T47D (cell line): ENCODE measurements around the gene HSP90B1.

Experiments used
- DNase-seq, 2 experiments: peaks; one replicate each; pipeline versions ENCODE4 v3.0.0 to v3.0.0-alpha.2; 2011 to 2012; ENCODE audit warnings: low read depth in 1 of 2, low spot score in 1 of 2
- JUND ChIP-seq: IDR thresholded peaks from 2 replicates; pipeline ENCODE4 v1.6.1; 2012; ENCODE audit warnings: low read depth
- in situ Hi-C: cut with HindIII; loops from 2 replicates; pipeline ENCODE4 v1.10.0; 2016; ENCODE audit warnings: low sequenced_read_pairs, low pct_unique_long_range_greater_than_20kb

HSP90B1 gene

DNA sequence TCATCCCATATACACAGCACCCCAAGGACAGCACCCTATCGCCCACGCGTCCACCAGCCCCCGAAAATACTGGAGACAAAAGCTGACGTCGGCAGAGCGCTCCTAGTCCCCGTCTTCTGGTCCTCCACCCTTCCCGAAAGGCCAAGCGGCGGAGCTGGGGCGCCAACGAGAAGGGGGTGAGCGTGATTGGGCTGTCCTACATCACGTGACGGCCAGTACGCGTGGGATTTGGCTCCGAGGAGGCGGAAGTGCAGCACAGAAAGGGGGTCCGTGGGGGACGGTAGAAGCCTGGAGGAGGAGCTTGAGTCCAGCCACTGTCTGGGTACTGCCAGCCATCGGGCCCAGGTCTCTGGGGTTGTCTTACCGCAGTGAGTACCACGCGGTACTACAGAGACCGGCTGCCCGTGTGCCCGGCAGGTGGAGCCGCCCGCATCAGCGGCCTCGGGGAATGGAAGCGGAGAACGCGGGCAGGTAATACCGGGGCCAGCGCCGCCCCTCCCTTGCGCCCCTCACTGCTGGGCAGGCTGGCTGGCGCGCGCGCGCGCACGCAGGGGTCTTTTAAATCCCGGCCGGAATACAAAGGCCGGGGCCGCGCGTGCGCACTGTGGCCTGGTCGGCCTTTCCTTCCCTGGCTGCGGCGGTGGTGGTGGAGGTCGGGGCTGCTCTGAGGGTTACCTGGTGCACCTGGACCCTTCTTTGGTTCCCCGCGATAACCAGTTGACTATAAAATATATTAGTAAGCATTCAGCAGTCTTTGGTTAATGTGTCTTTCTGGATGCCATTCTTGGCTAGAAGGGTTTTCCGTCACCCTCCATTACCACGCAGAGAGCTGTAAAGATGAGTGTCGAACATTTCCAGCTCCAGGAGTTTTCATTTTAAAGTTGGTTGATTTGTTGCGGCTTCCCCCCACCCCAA lies 35.6 kb downstream of the HSP90B1 start, which contains the start of gene TDG:
TDG (plus strand) TSS at position 283 of the 915 bp plus-strand sequence; CDS start at position 449, 166 bp downstream.
- no peak for TF ChIP-seq JUND
- in situ Hi-C loops: no loop called here
- peak; percentile 89 to 99 for DNase-seq

DNA sequence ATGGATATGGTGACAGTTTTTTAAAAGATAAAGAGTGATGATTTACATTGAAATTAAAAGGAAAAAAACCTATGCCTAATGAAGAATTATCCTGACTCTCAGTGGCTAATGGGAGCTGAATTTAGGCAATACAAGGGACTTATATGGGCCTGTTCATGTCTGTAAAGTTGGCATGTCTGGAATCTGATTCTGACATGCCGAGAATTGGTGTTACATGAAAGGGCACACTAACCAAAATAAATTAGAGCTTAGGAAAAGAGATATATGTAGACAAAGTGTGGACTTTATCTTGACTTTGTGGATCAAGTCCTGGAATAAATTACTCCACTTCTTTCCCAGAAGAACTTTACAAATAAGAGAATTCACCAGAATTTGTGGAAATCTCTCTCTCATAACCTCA lies 36.5 kb downstream of the HSP90B1 start:
- no peak for TF ChIP-seq JUND
- in situ Hi-C loops: no loop called here
- DNase-seq: no peak

DNA sequence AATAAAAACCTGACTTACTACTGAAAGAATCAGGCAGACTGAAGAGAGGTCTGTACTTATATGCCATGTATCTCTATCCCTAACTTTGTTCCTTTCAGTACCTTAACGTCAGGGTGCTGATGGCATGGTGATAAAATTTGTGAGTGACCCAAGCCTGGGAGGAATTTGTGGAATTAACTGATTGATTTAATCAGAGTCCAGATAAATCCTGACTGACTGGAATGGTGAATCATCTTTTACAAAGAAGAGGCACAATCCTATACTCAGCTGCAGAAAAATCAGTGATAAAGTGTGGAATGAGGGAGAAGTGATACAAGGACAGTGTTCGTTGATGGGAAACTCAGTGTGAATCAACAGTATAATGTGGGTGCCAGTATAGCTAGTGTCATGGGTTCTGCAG lies 39.2 kb downstream of the HSP90B1 start:
- in situ Hi-C loops: no loop called here
- no peak for TF ChIP-seq JUND
- DNase-seq: no peak

DNA sequence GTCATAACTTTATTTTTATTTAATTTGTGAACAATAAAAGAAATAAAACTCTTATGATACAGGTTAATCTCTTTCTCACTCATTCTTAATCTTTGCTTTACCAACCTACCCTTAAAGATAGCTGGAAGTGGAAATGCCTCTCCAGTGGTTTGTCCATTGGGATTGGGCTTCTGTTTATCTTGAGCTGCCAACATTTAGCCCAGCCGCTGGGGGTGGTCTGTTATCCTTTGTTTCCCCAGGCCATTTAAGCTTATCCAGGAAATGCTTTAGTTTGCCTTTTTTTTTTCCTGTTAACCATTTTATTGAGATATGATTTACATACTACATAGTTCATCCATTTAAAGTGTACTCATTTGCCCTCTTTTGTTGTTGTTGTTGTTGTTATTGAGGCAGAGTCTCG lies 43.7 kb downstream of the HSP90B1 start:
- in situ Hi-C loops: no loop called here
- DNase-seq: no peak
- no peak for TF ChIP-seq JUND

DNA sequence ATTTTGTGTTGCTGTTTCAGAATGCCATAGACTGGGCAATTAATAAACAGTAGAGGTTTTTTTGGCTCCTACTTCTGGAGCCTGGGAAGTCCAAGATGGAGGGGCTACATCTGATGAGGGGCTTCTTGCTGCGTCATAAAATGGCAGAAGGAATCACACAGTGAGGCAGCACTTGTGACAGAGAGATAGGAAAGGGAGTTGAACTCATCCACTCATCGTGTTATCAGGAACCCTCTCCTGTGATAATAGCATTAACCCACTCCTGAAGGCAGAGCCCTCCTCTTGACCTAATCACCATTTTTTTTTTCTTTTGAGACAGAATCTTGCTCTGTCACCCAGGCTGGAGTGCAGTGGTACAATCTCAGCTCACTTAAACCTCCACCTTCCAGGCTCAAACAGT lies 45.2 kb downstream of the HSP90B1 start:
- in situ Hi-C loops: no loop called here
- DNase-seq: no peak
- no peak for TF ChIP-seq JUND

DNA sequence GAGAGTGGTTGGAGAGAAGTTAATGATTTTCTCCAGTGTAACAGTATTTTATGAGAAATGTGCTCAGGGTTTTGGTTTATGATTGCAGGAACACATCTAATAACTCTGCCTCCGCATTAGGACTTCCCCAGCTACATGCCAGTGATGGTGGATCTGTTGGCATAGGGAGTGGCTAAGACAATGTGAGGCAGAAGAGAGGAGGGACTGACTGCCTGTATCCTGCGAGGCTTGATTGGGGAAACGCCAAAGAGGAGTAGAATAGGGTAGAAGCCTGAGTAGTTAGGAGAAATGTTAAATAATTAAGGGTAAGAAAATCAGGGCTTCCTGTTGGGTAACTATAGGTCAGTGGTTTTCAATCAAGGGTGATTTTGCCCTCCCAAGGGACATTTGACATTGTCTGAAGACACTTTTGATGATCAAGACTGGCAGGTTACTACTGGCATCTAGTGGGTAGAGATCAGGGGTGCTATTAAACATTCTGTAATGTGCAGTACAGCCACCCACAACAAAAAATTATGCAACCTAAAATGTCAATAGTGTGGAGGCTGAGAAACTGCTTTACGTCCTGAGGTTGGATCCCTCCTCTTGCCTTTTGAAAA lies 48.3 kb downstream of the HSP90B1 start:
- no peak for DNase-seq
- in situ Hi-C loops: no loop called here
- no peak for TF ChIP-seq JUND

DNA sequence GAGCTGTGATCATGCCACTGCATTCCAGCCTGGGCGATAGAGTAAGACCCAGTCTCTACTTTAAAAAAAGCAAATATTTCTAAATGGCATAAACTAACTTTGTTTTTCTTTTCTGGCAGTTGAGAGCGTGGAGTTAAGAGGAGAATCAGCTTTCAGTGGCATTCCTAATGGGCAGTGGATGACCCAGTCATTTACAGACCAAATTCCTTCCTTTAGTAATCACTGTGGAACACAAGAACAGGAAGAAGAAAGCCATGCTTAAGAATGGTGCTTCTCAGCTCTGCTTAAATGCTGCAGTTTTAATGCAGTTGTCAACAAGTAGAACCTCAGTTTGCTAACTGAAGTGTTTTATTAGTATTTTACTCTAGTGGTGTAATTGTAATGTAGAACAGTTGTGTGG lies 56.6 kb downstream of the HSP90B1 start:
- no peak for TF ChIP-seq JUND
- no peak for DNase-seq
- in situ Hi-C loops: no loop called here

DNA sequence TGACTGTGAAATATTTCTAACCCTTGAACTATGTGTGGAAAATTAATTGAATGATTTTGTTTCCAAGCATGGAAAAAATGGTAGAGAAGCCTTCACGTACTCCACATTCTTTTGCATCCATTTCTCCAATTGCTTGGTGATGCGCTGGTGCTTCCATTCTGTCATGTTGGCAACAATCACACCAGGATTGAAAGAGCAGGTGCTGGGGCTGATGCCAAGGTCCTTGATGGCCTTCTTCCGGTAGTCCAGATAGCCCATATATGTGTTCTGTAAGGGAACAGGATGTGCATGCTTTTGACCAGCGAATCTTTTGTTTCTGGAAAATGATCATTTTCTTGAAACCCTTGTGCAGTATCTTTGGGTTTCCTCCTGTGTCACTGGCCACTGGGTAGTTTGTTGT lies 64.0 kb downstream of the HSP90B1 start:
- no peak for DNase-seq
- TF ChIP-seq JUND: no peak
- in situ Hi-C loops: no loop called here

DNA sequence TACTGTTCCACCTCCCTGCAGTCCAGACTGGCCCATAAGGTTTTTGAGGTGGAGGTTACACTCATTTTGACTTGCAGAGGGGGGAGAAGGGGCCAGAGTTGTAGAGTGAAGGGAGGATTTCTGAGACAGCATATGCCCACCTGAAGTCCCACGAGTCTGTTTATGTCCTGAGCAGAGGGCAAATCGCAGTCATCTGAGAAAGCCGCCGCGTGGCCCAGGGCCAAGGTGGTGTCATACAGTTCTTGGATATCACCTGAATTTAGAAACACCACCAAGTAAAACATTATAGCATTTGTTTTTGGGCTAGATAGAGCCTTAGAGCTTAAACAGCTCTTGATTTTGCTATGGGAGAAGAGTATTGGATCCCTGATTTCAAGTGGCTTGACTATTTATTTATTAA lies 66.4 kb downstream of the HSP90B1 start:
- TF ChIP-seq JUND: no peak
- in situ Hi-C loops: no loop called here
- DNase-seq: no peak

DNA sequence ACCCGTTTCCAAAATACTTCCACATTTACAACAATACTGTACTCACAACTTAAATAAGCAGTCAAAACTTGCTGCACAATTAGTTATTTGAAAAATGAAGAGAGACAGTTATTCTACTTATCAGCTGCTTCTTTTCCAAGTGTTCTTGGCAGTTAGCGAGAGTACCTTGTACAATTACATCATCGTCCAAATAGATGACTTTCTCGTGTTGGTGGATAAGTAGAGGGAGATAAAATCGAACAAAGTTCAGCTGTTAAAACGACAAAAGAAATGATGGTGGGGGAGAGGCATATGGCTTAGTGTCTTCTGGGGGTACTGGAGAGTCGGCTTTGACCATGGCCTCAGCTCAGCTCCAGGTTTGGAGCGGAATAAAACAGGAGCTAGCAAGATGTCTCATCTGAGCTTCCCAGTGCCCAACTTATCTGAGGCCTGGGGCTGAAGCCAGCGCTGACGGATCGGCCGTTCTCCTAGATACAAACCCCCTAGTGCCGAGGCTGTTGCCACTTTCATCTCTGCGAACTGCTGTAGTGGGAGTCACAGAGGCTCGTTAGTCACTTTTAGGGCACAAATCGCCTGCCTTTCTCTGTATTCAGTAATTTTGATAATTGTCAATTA lies 67.2 kb downstream of the HSP90B1 start:
- no peak for DNase-seq
- in situ Hi-C loops: no loop called here
- no peak for TF ChIP-seq JUND
